ENCODE results near the gene ARPP19.

GRCh38 chr15:52523647-52524046, 45.2 kb downstream of the ARPP19 start:
- TF ChIP-seq CTCF (IDR thresholded peaks at IDR 0.05) (no peak), POLR2A (IDR thresholded peaks at IDR 0.05) (no peak)
